Activated B cell treated with CpG ODN at 0.5 μM for 24 hours (primary cell): ENCODE measurements around the gene MMS19. TPM values are rescaled to one million over a fixed set of nuclear protein-coding genes. Genes with fewer than 3 reads are reported as not detected.

Experiments used
- ATAC-seq: fragments of 200-7000 bp; cut with Tn5 transposase; one replicate; pipeline ENCODE4 v1.10.0; 2021; ENCODE audit warnings: low read depth, mild to moderate bottlenecking, moderate library complexity
- CTCF ChIA-PET: fragments of 350-600 bp; sonication (Branson Sonifier 250); formaldehyde crosslinking; loops from one replicate; lab custom pipeline; 2021; ENCODE audit warnings: antibody characterized with exemption; lab: Charles Lee
- POLR2A ChIA-PET: fragments of 350-600 bp; sonication (Branson Sonifier 250); formaldehyde crosslinking; loops from one replicate; lab custom pipeline; 2021; ENCODE audit warnings: antibody characterized with exemption; lab: Charles Lee
- DNase-seq: peaks from one replicate; pipeline ENCODE4 v3.0.0; 2022
- H3K27ac Mint-ChIP-seq: one replicate; pipeline ENCODE4 v1.8.0; 2020; ENCODE audit warnings: mixed read lengths
- H3K27me3 Mint-ChIP-seq: one replicate; pipeline ENCODE4 v1.8.0; 2021; ENCODE audit warnings: mixed read lengths
- H3K36me3 Mint-ChIP-seq: one replicate; pipeline ENCODE4 v1.8.0; 2021; ENCODE audit warnings: low read depth, mixed read lengths
- H3K4me1 Mint-ChIP-seq: one replicate; pipeline ENCODE4 v1.8.0; 2021; ENCODE audit warnings: mixed read lengths
- H3K4me3 Mint-ChIP-seq: one replicate; pipeline ENCODE4 v1.8.0; 2020; ENCODE audit warnings: mild to moderate bottlenecking, mixed read lengths
- H3K9me3 Mint-ChIP-seq: one replicate; pipeline ENCODE4 v1.8.0; 2020; ENCODE audit warnings: mixed read lengths
- intact Hi-C: fragments of 100-400 bp; cut with micrococcal nuclease; formaldehyde crosslinking; loops from one replicate; pipeline ENCODE4 v1.15.1; 2024
- total RNA-seq: library from RNA; stranded (reverse); gene quantifications from 2 replicates; pipeline ENCODE4 v1.2.3, GENCODE V29; 2022
- TF ChIP-seq, protein P1 (sequence below): fragments of 200-600 bp; IDR thresholded peaks from one replicate; pipeline ENCODE4 v1.8.0; 2022; ENCODE audit warnings: antibody characterized with exemption, mild to moderate bottlenecking

Gene MMS19
- total RNA-seq, 1 donor from 2014 or later: 89.2 TPM

DNA sequence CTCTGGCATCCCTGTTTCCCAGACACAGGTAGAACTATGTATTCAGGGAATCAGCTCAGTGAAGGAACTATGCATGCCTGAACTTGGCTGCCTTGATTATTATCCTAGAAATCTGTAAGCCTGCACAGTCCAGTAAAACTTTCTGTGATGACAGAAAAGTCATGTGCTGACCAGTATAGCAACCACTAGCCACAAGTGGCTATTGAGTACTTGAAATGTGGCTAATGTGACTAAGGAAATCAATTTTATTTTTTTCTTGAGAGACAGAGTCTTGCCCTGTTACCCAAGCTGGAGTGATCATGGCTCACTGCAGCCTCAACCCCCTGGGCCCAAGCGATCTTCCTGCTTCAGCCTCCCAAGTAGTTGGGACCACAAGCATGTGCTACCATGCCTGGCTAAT is 55.9 kb downstream of the MMS19 start:
- H3K4me1 Mint-ChIP-seq: peaks cover 34% of the 10 kb centered on the region
- no peaks in the 10 kb centered on the region for H3K27me3 Mint-ChIP-seq
- ATAC-seq: no peak
- no peak for DNase-seq
- TF ChIP-seq, protein P1, sequence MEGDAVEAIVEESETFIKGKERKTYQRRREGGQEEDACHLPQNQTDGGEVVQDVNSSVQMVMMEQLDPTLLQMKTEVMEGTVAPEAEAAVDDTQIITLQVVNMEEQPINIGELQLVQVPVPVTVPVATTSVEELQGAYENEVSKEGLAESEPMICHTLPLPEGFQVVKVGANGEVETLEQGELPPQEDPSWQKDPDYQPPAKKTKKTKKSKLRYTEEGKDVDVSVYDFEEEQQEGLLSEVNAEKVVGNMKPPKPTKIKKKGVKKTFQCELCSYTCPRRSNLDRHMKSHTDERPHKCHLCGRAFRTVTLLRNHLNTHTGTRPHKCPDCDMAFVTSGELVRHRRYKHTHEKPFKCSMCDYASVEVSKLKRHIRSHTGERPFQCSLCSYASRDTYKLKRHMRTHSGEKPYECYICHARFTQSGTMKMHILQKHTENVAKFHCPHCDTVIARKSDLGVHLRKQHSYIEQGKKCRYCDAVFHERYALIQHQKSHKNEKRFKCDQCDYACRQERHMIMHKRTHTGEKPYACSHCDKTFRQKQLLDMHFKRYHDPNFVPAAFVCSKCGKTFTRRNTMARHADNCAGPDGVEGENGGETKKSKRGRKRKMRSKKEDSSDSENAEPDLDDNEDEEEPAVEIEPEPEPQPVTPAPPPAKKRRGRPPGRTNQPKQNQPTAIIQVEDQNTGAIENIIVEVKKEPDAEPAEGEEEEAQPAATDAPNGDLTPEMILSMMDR: no peak
- ChIA-PET POLR2A (no interaction called here), CTCF (no interaction called here)
- H3K36me3 Mint-ChIP-seq: peaks cover 60% of the 10 kb centered on the region
- H3K9me3 Mint-ChIP-seq: no peaks in the 10 kb centered on the region
- no peak overlapping the region for H3K4me3 Mint-ChIP-seq
- intact Hi-C loops: no loop called here
- H3K27ac Mint-ChIP-seq: no peak overlapping the region

DNA sequence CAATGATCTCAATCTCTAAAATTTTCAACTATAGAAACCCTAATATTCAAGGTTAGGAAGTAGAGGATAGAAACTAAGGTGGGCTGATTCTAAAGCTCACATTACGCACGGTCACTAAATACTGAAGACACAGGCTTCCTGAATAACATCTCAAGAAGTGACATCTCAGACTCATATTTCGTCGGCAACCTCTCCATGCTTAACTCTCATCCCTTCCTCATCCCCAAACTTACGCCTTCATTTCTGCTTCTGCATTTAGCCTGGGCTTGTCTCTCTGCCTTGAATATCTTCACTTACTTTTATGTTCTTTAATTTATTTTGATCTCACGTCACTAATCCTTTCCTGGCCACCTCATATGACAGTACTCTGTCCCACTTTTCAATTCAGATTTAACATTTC is 63.0 kb downstream of the MMS19 start:
- intact Hi-C loops: no loop called here
- DNase-seq (no peak), ATAC-seq (no peak)
- H3K36me3 Mint-ChIP-seq: peaks cover 81% of the 10 kb centered on the region
- no peaks in the 10 kb centered on the region for H3K4me1 Mint-ChIP-seq
- CTCF ChIA-PET: no interaction called here
- H3K27me3 Mint-ChIP-seq: no peaks in the 10 kb centered on the region
- no peak overlapping the region for H3K27ac Mint-ChIP-seq
- POLR2A ChIA-PET: interaction anchor here (1.3 kb wide), 1 partner anchor 16 kb away, joined by 3 read pairs; no protein-coding TSS in a partner anchor
- no peaks in the 10 kb centered on the region for H3K9me3 Mint-ChIP-seq
- TF ChIP-seq, protein P1: no peak
- no peak overlapping the region for H3K4me3 Mint-ChIP-seq

DNA sequence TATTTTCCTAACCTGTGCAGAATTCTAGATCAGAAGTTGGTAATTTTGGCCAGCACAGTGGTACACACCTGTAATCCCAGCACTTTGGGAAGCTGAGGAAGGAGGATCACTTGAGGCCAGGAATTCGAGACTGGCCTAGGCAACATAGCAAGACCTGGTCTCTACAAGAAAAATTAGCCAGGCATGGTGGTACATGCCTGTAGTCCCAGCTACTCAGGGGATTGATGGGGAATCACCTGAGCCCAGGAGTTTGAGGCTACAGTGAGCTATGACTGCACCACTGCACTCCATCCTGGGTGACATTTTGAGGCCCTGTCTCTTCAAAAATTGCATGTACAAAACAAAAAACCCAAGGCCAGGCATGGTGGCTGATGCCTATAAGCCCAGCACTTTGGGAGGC is 63.7 kb downstream of the MMS19 start:
- ChIA-PET POLR2A (interaction anchor here (1.0 to 1.3 kb wide), 2 partner anchors 16 to 33 kb away, joined by 3 read pairs; partner anchors contain the start of gene RRP12), CTCF (no interaction called here)
- TF ChIP-seq, protein P1: no peak
- no peak overlapping the region for H3K27ac Mint-ChIP-seq
- intact Hi-C loops: no loop called here
- H3K36me3 Mint-ChIP-seq: peaks cover 81% of the 10 kb centered on the region
- ATAC-seq (no peak), DNase-seq (no peak)
- no peak overlapping the region for H3K4me3 Mint-ChIP-seq
- H3K9me3 Mint-ChIP-seq: no peaks in the 10 kb centered on the region
- no peaks in the 10 kb centered on the region for H3K4me1 Mint-ChIP-seq
- H3K27me3 Mint-ChIP-seq: no peaks in the 10 kb centered on the region

DNA sequence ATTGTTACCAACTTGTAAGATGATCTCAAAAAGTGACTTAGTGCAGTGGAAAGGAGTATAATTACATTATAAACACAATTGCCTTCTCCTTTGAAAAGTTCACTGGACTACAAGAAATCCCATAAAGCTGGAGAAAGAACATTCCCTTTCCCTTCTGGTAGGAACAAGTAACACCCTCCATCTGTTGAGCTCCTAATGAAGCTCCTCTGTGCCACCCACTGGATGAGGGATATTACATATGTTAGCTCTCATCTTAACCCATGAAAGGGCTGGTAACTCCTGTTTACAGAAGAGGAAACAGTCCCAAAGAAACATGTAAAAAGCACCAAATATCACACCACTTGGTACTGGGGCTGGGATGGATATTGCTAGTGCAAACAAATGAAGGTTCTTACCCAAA is 64.2 kb downstream of the MMS19 start:
- intact Hi-C loops: no loop called here
- ATAC-seq (no peak), DNase-seq (no peak)
- ChIA-PET CTCF (no interaction called here), POLR2A (interaction anchor here (1.0 to 1.3 kb wide), 2 partner anchors 15 to 33 kb away, joined by 3 read pairs; partner anchors contain the start of gene RRP12)
- Mint-ChIP-seq H3K4me3 (no peak overlapping the region), H3K4me1 (peaks cover 3% of the 10 kb centered on the region), H3K27ac (no peak overlapping the region), H3K36me3 (peaks cover 82% of the 10 kb centered on the region), H3K27me3 (no peaks in the 10 kb centered on the region), H3K9me3 (no peaks in the 10 kb centered on the region)
- TF ChIP-seq, protein P1: no peak

DNA sequence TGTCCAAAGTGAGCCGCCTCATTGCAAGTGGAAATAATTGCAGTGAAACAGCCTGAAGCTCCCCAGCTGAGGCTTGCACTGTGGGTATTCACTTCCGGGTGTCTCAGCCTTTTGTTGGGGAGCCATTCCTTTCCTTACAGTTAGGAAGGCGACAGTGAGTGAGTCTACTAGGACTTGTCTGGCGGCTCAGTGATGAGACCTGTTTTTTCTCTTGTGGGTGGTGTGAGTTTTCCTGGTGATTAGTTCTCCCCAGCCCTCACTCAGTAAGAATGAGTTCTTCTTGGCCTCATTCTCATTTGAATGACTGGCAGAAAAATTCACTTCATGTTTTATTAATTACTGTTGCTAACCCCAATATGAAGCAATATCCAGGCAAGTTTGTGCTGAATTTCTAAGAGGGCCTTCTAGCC is 69.6 kb downstream of the MMS19 start:
- ATAC-seq (no peak), DNase-seq (no peak)
- POLR2A ChIA-PET: no interaction called here
- intact Hi-C loops: loop anchor here (10.0 kb wide), 1 partner anchor 724 kb away; no protein-coding TSS in a partner anchor
- peaks cover 46% of the 10 kb centered on the region for H3K36me3 Mint-ChIP-seq
- peak overlapping the region; percentile 61 for H3K27ac Mint-ChIP-seq
- TF ChIP-seq, protein P1: no peak
- H3K9me3 Mint-ChIP-seq: no peaks in the 10 kb centered on the region
- no peak overlapping the region for H3K4me3 Mint-ChIP-seq
- peaks cover 36% of the 10 kb centered on the region for H3K4me1 Mint-ChIP-seq
- no peaks in the 10 kb centered on the region for H3K27me3 Mint-ChIP-seq
- CTCF ChIA-PET: no interaction called here
